Activated naive CD4-positive, alpha-beta T cell treated with anti-CD3 and anti-CD28 coated beads, Interleukin-2, amount 50 U/mL, for 72 hours (primary cell): ENCODE data around the gene RIMBP2. TPM values are rescaled to one million over a fixed set of nuclear protein-coding genes. Genes with fewer than 3 reads are reported as not detected.

Experiments used
- ATAC-seq, 2 donors: fragments of 150-1000 bp; cut with Tn5 transposase; 2 replicates each; pipeline ENCODE4 v1.10.0; 2021; ENCODE audit warnings: mild to moderate bottlenecking in 2 of 2, moderate library complexity in 2 of 2
- DNase-seq, 2 donors: peaks; one replicate each; pipeline ENCODE4 v3.0.0; 2021 to 2022; ENCODE audit warnings: low spot score in 2 of 2
- H3K27ac Mint-ChIP-seq, 2 donors: one replicate each; pipeline ENCODE4 v1.8.0; 2022; ENCODE audit warnings: mild to moderate bottlenecking in 2 of 2, mixed read lengths in 2 of 2
- H3K36me3 Mint-ChIP-seq, 2 donors: one replicate each; pipeline ENCODE4 v1.8.0; 2022; ENCODE audit warnings: mixed read lengths in 2 of 2
- H3K9me3 Mint-ChIP-seq, 2 donors: one replicate each; pipeline ENCODE4 v1.8.0; 2022; ENCODE audit warnings: mixed read lengths in 2 of 2
- total RNA-seq, 2 donors: library from RNA; stranded (reverse); gene quantifications; one replicate each; pipeline ENCODE4 v1.2.3, GENCODE V29; 2022

The RIMBP2 gene
- total RNA-seq, 2 donors from 2014 or later: not detected

DNA sequence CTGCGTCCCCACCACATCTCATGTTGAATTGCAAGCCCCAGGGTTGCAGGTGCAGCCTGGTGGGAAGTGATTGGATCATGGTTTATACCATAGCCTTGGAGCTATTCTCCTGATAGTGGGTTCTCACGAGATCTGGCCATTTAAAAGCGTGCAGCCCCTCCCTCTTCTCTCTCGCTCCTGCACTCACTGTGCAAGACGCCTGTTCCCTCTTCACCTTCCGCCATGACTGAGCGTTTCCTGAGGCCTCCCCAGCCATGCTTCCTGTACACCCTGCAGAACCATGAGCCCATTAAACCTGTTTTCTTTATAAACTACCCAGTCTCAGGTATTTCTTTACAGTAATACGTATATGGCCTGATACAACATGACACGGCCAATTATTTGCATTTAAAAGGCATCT lies 146.6 kb downstream of the RIMBP2 start:
- Mint-ChIP-seq H3K9me3 (peaks cover 11 to 15% of the 10 kb centered on the region in 2 donors), H3K36me3 (peaks cover 0 to 6% of the 10 kb centered on the region in 2 donors), H3K27ac (no peak overlapping the region)
- ATAC-seq: no peak
- no peak for DNase-seq

GRCh38 chr12:130568501-130568900 lies 147.6 kb downstream of the RIMBP2 start:
- Mint-ChIP-seq H3K9me3 (peaks cover 11 to 20% of the 10 kb centered on the region in 2 donors), H3K27ac (no peak overlapping the region), H3K36me3 (peaks cover 0 to 6% of the 10 kb centered on the region in 2 donors)
- no peak for DNase-seq
- no peak for ATAC-seq

DNA sequence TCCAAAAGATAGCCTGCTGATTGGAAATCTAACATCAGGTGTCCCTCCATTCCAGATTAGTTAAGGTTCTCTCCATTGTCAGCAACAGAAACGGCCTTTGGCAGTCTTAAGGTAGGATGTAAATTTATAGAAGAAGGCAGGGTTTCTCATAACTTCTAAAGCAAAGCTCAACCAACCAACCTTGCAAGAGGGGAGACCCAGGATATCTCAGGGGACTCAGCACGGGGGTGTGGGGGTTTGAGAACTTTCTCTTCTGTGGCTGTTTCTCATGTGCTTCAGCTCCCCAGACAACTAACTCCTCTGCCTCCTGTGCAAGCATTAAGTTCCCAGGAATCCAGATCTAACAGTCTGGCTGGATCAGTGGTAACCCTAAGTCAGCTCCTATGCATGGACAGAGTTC lies 148.1 kb downstream of the RIMBP2 start:
- no peak for DNase-seq
- Mint-ChIP-seq H3K36me3 (peaks cover 0 to 6% of the 10 kb centered on the region in 2 donors), H3K9me3 (peaks cover 11 to 20% of the 10 kb centered on the region in 2 donors), H3K27ac (no peak overlapping the region)
- ATAC-seq: no peak

DNA sequence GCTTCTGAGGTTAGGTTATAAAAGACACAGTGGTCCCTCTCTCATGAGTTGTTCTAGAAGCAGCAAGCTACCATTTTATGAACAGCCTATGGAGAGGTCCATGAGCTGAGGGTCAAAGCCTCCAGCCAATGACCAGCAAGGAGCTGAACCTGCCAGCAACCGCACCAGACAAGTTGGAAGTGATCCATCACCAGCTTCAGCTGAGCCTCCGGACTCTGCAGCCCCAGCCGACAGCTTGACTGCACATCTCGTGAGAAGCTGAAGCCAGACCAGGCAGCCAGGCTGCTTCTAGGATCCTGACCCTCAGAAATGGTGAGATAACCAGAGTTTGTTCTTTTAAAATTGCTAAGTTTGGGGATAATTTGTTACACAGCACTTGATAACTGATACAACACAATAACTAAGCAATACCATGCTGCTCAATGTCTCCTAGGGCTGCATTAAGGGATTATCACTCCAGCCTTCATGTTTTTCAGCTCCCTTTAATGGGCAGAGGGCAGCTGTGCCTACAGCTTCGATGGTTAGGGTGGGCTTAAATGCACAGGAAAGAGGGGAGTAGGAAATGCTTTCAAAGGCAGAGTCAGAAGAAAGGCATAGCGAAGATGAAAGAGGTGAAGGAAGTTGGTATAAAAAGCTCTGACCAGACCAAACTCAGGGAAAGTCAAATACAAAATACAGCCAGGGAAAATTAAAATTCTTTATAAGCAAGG lies 149.5 kb downstream of the RIMBP2 start:
- Mint-ChIP-seq H3K27ac (no peak overlapping the region), H3K36me3 (peaks cover 0 to 6% of the 10 kb centered on the region in 2 donors), H3K9me3 (peaks cover 11 to 20% of the 10 kb centered on the region in 2 donors)
- ATAC-seq (no peak), DNase-seq (no peak)

GRCh38 chr12:130565189-130565588 lies 150.9 kb downstream of the RIMBP2 start:
- peaks cover 11 to 20% of the 10 kb centered on the region in 2 donors for H3K9me3 Mint-ChIP-seq
- ATAC-seq (no peak), DNase-seq (no peak)
- H3K27ac Mint-ChIP-seq: no peak overlapping the region
- H3K36me3 Mint-ChIP-seq: peaks cover 0 to 6% of the 10 kb centered on the region in 2 donors

DNA sequence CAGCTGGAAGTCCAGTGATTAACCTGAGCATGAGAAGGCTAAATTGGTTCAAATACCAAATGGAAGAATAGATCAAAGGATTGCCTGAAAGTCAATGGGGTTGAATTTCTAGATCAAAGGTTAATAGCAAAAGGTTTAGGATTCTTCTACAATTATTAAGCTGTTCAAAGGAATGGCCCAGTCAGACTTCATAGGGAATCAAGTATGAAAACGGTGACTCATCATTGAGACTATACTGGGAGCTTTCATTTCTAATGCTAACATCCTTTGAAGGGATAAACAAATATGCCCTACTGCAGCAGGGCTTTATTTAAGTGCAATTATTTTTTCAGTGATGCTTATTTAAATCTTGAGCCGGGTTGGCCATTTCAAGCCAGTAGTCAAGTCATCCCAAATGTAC lies 152.8 kb downstream of the RIMBP2 start:
- DNase-seq (no peak), ATAC-seq (no peak)
- no peak overlapping the region for H3K27ac Mint-ChIP-seq
- H3K36me3 Mint-ChIP-seq: peaks cover 0 to 6% of the 10 kb centered on the region in 2 donors
- H3K9me3 Mint-ChIP-seq: peaks cover 11 to 20% of the 10 kb centered on the region in 2 donors

DNA sequence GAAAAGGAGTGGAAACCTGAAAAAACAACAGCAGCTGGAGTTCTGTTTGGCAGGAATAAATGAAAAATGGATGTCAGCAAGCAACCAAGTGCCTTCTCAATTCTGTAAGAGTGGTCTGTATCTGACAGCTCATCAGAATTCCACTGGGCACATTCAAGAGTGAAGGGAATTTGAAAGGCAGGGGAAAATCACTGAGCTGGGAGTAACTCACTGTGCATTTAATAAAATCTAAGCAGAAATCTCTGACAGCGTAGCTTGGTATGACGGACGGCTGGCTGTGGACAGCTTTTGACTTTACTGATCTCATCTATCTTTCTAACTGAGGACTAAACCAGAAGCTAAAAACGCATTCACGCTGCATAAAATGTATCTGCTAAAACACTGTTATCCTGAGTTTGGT lies 153.4 kb downstream of the RIMBP2 start:
- H3K36me3 Mint-ChIP-seq: peaks cover 0 to 6% of the 10 kb centered on the region in 2 donors
- no peak overlapping the region for H3K27ac Mint-ChIP-seq
- no peak for ATAC-seq
- no peak for DNase-seq
- peaks cover 11 to 20% of the 10 kb centered on the region in 2 donors for H3K9me3 Mint-ChIP-seq

DNA sequence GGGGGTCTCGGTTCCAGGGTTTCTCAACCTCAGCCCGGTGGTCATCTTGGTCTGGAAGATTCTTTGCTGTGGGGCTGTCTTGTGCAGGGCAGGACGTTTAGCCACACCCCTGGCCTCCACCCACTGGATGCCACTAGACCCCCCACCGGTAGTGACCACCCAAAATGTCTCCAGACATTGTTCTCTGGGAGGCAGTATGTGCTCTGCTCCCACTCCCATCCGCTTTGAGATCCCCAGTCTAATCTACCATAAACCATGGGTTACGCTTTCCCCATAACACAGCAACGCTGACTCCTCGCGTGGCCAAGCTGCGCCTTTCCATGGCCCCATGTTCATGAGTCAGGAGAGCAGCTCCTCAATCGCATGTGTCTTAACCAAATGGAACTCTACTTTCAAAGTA lies 155.8 kb downstream of the RIMBP2 start:
- H3K9me3 Mint-ChIP-seq: peaks cover 1 to 6% of the 10 kb centered on the region in 2 donors
- no peak overlapping the region for H3K27ac Mint-ChIP-seq
- H3K36me3 Mint-ChIP-seq: peaks cover 0 to 1% of the 10 kb centered on the region in 2 donors
- DNase-seq: no peak
- no peak for ATAC-seq

GRCh38 chr12:130559806-130560205 lies 156.3 kb downstream of the RIMBP2 start:
- H3K36me3 Mint-ChIP-seq: no peaks in the 10 kb centered on the region
- no peak for ATAC-seq
- no peak overlapping the region for H3K27ac Mint-ChIP-seq
- peaks cover 0 to 5% of the 10 kb centered on the region in 2 donors for H3K9me3 Mint-ChIP-seq
- DNase-seq: no peak

- H3K9me3 Mint-ChIP-seq: no peaks in the 10 kb centered on the region
- DNase-seq: no peak
- no peak overlapping the region for H3K27ac Mint-ChIP-seq
Observed at GRCh38 chr12:130557886-130558765, 158.0 kb downstream of the RIMBP2 start.

DNA sequence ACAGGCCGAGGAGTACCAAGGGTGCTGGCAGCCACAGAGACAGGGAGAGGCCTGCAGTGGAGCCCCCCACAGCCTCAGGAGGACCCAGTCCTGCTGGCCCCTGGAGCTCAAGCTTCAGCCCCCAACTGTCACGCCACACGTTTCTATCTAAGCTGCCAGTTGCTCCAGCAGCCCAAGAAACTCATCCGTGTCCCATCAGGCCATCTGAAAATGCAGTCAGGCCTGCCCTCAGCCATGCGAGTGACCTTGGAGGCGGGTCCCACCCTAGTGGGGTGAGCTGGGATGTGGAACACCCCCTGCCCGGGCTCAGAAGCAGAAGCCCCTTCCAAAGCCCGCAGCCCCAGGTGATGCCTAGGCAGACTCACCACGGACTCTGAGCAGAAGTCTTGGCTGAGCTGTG lies 158.9 kb downstream of the RIMBP2 start:
- no peak for ATAC-seq
- H3K36me3 Mint-ChIP-seq: no peaks in the 10 kb centered on the region
- DNase-seq: no peak
- H3K27ac Mint-ChIP-seq: no peak overlapping the region
- no peaks in the 10 kb centered on the region for H3K9me3 Mint-ChIP-seq

More at GRCh38 chr12:130557886-130558765, 158.0 kb downstream of the RIMBP2 start:
- no peak for ATAC-seq
- H3K36me3 Mint-ChIP-seq: no peaks in the 10 kb centered on the region

- H3K27ac Mint-ChIP-seq: no peak overlapping the region
- no peak for ATAC-seq
- H3K36me3 Mint-ChIP-seq: peaks cover 0 to 4% of the 10 kb centered on the region in 2 donors
- H3K9me3 Mint-ChIP-seq: peaks cover 2 to 4% of the 10 kb centered on the region in 2 donors
- DNase-seq: no peak
Observed at GRCh38 chr12:130556486-130557055, 159.5 kb downstream of the RIMBP2 start.

DNA sequence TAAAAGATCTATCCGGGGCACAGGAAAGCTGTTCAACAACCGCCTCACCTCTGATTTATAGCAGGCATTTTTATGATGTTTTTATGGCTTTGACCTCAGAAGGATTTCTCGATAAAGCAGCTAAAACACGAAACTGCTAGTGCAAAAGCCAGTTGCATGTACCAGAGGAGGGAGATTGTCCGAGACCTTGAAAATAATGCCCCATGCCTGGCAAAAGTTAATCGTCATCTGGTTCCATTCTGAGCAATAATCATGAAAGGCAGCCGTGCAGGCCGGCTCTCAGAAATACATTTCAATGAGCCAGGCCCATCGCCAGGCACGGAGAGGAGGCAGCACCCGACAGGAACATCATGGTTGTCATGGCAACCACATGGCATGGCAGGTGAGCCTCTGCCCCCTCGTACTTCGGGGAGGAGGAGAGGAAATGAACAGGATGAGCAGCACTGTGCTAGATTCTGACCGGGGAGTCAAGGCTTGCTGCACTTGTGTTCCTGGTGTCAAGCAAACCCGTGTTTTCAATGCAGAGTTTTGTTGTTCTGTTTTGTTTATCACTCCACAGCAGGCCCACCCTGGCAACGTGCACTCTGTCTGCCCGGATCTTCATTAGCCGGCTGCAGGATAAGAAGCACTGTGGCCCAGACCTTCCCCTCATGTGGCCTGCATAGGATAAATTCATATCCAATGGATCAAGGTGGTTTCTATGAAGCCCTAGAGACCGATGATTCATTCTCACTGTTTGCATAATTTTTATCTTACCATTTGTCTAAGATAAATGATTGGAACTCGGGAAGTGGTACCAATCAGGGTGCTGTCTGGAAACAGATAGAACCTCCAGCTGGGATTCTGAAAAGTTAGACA lies 160.2 kb downstream of the RIMBP2 start:
- no peak overlapping the region for H3K27ac Mint-ChIP-seq
- DNase-seq (no peak), ATAC-seq (no peak)
- H3K9me3 Mint-ChIP-seq: peaks cover 2 to 9% of the 10 kb centered on the region in 2 donors
- peaks cover 0 to 8% of the 10 kb centered on the region in 2 donors for H3K36me3 Mint-ChIP-seq

DNA sequence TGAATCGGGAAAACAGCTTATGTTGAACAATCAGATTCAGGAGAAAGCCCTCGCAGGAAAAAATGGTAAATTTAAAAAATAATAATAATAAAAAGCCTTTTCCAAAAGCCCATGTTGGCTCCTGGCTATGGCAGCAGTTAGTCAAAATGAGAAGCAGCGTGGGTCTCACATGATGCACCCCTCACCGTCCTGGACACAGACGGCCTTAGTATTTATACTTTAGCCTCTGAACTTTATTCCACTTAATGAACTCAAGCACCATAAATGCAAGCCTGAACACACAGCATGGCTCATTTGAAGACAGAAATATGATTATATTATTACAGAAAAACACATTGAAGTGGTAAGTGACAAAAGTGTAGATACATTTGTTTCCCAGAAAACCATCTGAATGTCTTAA lies 160.9 kb downstream of the RIMBP2 start:
- ATAC-seq: no peak
- Mint-ChIP-seq H3K9me3 (peaks cover 2 to 14% of the 10 kb centered on the region in 2 donors), H3K27ac (no peak overlapping the region), H3K36me3 (peaks cover 0 to 12% of the 10 kb centered on the region in 2 donors)
- no peak for DNase-seq

- ATAC-seq: no peak
- Mint-ChIP-seq H3K9me3 (peaks cover 5 to 26% of the 10 kb centered on the region in 2 donors), H3K27ac (no peak overlapping the region), H3K36me3 (peaks cover 0 to 22% of the 10 kb centered on the region in 2 donors)
- DNase-seq: no peak
Observed at GRCh38 chr12:130552483-130552996, 163.6 kb downstream of the RIMBP2 start.

DNA sequence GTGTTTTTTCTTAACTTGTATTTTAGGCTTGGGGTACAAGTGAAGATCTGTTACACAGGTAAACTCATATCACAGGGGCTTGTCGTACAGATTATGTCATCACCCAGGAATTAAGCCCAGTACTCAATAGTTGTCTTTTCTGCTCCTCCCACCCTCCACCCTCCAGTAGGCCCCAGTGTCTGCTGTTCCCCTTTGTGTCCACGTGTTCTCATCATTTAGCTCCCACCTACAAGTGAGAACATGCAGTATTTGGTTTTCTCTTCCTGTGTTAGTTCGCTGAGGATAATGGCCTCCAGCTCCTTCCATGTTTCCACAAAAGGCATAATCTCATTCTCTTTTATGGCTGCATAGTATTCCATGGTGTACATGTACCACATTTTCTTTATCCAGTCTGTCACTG lies 166.7 kb downstream of the RIMBP2 start:
- no peak for ATAC-seq
- Mint-ChIP-seq H3K36me3 (peaks cover 0 to 22% of the 10 kb centered on the region in 2 donors), H3K27ac (no peak overlapping the region), H3K9me3 (peaks cover 5 to 26% of the 10 kb centered on the region in 2 donors)
- no peak for DNase-seq
